ENCODE results near the gene PSMD13. TPM values are rescaled to one million over a fixed set of nuclear protein-coding genes. Genes with fewer than 3 reads are reported as not detected.

The PSMD13 gene
- polyA plus RNA-seq, 1 experiment: 187 TPM

DNA sequence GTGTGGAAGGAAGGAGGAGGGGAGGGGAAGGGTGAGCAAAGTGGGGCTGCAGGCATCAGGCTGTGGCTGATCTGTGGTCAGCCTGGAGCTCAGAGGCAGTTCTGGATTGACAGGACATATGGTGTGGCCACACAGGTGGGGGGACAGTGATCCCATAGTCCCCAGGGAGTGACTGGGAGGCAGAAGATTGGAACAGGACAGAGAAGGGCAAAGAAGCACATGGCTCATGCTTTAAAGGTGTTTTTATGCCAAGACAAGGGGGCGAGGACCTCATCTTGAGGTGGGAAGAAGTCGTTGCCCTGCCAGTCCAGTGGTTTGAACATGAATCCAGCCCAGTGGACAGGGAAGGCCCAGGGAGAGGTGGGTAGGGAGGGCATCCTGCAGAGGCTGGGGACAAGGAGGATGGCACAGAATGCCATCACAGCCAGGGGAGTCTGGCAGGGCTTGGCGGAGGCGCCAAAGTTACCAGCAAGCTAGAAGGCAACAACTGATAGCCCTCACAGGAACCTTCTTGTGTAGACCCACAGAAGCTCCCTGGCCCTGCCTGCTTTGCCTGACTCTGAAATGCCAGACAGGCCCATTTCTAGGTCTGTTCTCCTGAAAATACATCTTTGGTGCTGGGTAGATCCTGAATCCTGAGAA lies 32.7 kb upstream of the PSMD13 start:
- Histone ChIP-seq H3K4me3 (ENCODE audit: low read depth, low read length) (no peak overlapping the region), H3K27me3 (ENCODE audit: control insufficient read depth, insufficient read depth, low read length) (no peaks in the 10 kb centered on the region), H3K36me3 (ENCODE audit: control insufficient read depth, insufficient read depth, low read length) (peaks cover 30% of the 10 kb centered on the region)
- DNase-seq (ENCODE audit: low read depth): no peak
- TF ChIP-seq, protein P1, sequence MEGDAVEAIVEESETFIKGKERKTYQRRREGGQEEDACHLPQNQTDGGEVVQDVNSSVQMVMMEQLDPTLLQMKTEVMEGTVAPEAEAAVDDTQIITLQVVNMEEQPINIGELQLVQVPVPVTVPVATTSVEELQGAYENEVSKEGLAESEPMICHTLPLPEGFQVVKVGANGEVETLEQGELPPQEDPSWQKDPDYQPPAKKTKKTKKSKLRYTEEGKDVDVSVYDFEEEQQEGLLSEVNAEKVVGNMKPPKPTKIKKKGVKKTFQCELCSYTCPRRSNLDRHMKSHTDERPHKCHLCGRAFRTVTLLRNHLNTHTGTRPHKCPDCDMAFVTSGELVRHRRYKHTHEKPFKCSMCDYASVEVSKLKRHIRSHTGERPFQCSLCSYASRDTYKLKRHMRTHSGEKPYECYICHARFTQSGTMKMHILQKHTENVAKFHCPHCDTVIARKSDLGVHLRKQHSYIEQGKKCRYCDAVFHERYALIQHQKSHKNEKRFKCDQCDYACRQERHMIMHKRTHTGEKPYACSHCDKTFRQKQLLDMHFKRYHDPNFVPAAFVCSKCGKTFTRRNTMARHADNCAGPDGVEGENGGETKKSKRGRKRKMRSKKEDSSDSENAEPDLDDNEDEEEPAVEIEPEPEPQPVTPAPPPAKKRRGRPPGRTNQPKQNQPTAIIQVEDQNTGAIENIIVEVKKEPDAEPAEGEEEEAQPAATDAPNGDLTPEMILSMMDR (IDR thresholded peaks at IDR 0.05; ENCODE audit: insufficient read depth, low read depth, low read length): no peak
- ChIA-PET CTCF (interaction anchor here (1.2 to 1.4 kb wide), 3 partner anchors 46 to 158 kb away, joined by 3 to 4 read pairs (median 3); no protein-coding TSS in a partner anchor), POLR2A (no interaction called here)

DNA sequence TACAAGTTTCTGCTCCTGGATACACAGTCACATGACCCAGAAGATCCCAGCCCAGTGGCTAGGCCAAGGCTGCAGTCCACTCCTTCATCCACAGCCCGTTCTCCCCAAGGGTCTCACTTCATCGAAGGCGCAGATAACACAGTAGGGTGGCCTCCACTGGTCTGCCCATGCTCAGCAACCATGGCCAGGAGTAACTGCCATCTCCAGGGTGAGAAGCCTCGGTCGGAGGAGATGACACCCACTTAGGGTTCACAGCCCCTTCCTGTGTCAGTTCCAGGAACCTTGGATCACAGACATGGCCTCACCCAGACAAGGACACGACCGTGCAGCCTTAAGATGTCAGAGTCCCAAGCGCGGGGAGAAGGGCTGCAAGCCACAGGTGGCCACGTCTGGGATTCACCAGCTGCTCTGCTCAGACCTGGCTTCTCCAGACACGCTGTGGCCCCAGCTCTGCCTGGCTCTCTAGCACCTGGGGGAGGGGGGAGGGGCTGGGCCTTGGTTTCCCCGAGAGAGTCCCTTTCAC lies 32.1 kb upstream of the PSMD13 start:
- TF ChIP-seq, protein P1 (IDR thresholded peaks at IDR 0.05; ENCODE audit: insufficient read depth, low read depth, low read length): no peak
- CTCF ChIA-PET: interaction anchor here (1.3 to 1.4 kb wide), 2 partner anchors 105 to 157 kb away, joined by 3 read pairs; no protein-coding TSS in a partner anchor
- peaks cover 33% of the 10 kb centered on the region for H3K36me3 ChIP-seq (ENCODE audit: control insufficient read depth, insufficient read depth, low read length)

GRCh38 chr11:205221-206001 lies 31.4 kb upstream of the PSMD13 start:
- ChIA-PET CTCF (interaction anchor here (1.3 kb wide), 1 partner anchor 104 kb away, joined by 3 read pairs; no protein-coding TSS in a partner anchor), POLR2A (no interaction called here)

More for the DNA sequence above, 32.1 kb upstream of the PSMD13 start:
- DNase-seq (ENCODE audit: low read depth): no peak
- Histone ChIP-seq H3K27me3 (ENCODE audit: control insufficient read depth, insufficient read depth, low read length) (no peaks in the 10 kb centered on the region), H3K4me3 (ENCODE audit: low read depth, low read length) (no peak overlapping the region)
- POLR2A ChIA-PET: no interaction called here

GRCh38 chr11:206002-206384 lies 30.8 kb upstream of the PSMD13 start:
- DNase-seq (ENCODE audit: low read depth): no peak
- TF ChIP-seq, protein P1 (IDR thresholded peaks at IDR 0.05; ENCODE audit: insufficient read depth, low read depth, low read length): no peak
- POLR2A ChIA-PET: no interaction called here
- Histone ChIP-seq H3K4me3 (ENCODE audit: low read depth, low read length) (peak overlapping the region; percentile 96), H3K36me3 (ENCODE audit: control insufficient read depth, insufficient read depth, low read length) (peaks cover 37% of the 10 kb centered on the region), H3K27me3 (ENCODE audit: control insufficient read depth, insufficient read depth, low read length) (no peaks in the 10 kb centered on the region)
- CTCF ChIA-PET: interaction anchor here (0.8 to 1.6 kb wide), 2 partner anchors 28 to 190 kb away, joined by 3 read pairs; no protein-coding TSS in a partner anchor

More at GRCh38 chr11:205221-206001, 31.4 kb upstream of the PSMD13 start:
- H3K4me3 ChIP-seq (ENCODE audit: low read depth, low read length): peak overlapping the region; percentile 96
- H3K36me3 ChIP-seq (ENCODE audit: control insufficient read depth, insufficient read depth, low read length): peaks cover 36% of the 10 kb centered on the region
- DNase-seq (ENCODE audit: low read depth): no peak
- TF ChIP-seq, protein P1 (IDR thresholded peaks at IDR 0.05; ENCODE audit: insufficient read depth, low read depth, low read length): no peak
- no peaks in the 10 kb centered on the region for H3K27me3 ChIP-seq (ENCODE audit: control insufficient read depth, insufficient read depth, low read length)
